Fibroblast of lung (primary cell): Measurements from ENCODE around the gene RGS3.

Experiments
- EZH2 ChIP-seq: IDR thresholded peaks from 2 replicates; pipeline ENCODE4 v1.5.1; 2012; ENCODE audit warnings: low read length, control low read depth, mild to moderate bottlenecking; ENCODE audit errors: missing control alignments
- TF ChIP-seq, protein P1 (sequence below), 2 donors: IDR thresholded peaks in 1 of 2; conservative IDR thresholded peaks in 1 of 2; 1 replicate in 1 of 2; 2 replicates in 1 of 2; pipeline ENCODE4 v1.5.1; 2011 to 2012; ENCODE audit warnings: low read length in 2 of 2, control low read depth in 1 of 2, inconsistent platforms in 1 of 2, low read depth in 1 of 2, mild to moderate bottlenecking in 1 of 2

DNA sequence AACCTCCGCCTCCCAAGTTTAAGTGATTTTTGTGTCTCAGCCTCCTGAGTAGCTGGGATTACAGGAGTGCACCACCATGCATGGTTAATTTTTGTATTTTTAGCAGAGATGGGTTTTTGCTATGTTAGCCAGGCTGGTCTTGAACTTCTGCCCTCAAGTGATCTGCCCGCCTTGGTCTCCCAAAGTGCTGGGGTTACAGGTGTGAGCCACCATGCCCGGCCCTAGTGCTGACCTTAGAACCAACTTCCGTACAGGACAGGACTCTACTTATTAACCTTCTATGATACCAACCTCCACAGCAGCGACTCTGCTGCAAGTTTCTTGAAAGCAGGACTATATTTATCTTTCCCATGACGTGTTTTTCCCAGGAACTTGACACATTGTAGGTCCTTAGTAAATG is 176.9 kb downstream of the RGS3 start:
- TF ChIP-seq, protein P1, sequence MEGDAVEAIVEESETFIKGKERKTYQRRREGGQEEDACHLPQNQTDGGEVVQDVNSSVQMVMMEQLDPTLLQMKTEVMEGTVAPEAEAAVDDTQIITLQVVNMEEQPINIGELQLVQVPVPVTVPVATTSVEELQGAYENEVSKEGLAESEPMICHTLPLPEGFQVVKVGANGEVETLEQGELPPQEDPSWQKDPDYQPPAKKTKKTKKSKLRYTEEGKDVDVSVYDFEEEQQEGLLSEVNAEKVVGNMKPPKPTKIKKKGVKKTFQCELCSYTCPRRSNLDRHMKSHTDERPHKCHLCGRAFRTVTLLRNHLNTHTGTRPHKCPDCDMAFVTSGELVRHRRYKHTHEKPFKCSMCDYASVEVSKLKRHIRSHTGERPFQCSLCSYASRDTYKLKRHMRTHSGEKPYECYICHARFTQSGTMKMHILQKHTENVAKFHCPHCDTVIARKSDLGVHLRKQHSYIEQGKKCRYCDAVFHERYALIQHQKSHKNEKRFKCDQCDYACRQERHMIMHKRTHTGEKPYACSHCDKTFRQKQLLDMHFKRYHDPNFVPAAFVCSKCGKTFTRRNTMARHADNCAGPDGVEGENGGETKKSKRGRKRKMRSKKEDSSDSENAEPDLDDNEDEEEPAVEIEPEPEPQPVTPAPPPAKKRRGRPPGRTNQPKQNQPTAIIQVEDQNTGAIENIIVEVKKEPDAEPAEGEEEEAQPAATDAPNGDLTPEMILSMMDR (conservative IDR thresholded peaks at IDR 0.05 in 1 of 2, IDR thresholded peaks at IDR 0.05 in 1 of 2; ENCODE audit: low read depth in 1 of 2, low read length in 2 of 2): no peak
- no peak for TF ChIP-seq EZH2
